ENCODE measurements around the gene ARPP21. TPM values are rescaled to one million over a fixed set of nuclear protein-coding genes. Genes with fewer than 3 reads are reported as not detected.

The ARPP21 gene
- total and polyA plus RNA-seq, 2 donors (not counting 3 experiments of a cell fraction or from before 2014, with no cell fraction given): not detected

DNA sequence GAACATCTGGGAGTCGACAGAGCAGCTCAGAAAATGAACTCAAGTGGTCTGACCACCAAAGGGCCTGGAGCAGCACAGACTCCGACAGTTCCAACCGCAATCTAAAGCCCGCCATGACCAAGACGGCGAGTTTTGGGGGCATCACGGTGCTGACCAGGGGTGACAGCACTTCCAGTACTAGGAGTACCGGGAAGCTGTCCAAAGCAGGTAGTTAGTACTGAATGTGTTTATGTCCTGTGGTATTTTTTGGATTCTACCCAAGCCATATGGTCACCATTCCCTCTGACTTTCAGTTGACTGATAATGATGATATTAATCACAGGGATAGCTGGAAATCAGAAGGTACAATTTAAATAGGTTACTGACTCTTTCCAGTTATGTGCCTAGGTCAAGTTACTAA lies 82.3 kb downstream of the ARPP21 start:
- intact Hi-C loops (cut with micrococcal nuclease) (no loop called here), dilution Hi-C loops (cut with MboI; ENCODE audit: extremely low pct_ligation_motif_present, low sequenced_read_pairs) (no loop called here)
- H3K79me2 ChIP-seq (ENCODE audit: control insufficient read depth, insufficient read depth, low read length): no peaks in the 10 kb centered on the region
- no peaks in the 10 kb centered on the region for H3K36me3 ChIP-seq (ENCODE audit: control insufficient read depth in 2 of 2, extremely low read depth in 1 of 2, insufficient read depth in 2 of 2, low read length in 2 of 2)
- H3K9me1 ChIP-seq (replicated peaks; ENCODE audit: control insufficient read depth, extremely low read depth, insufficient read depth, low read length): no peaks in the 10 kb centered on the region
- FAIRE-seq (no peak), DNase-seq (ENCODE audit: low read depth, low spot score) (no peak)
- no peaks in the 10 kb centered on the region for H4K20me1 ChIP-seq (replicated peaks; ENCODE audit: control insufficient read depth, extremely low read depth, insufficient read depth, low read length)
- ChIA-PET CTCF (no interaction called here), POLR2A (no interaction called here)
- H3K4me1 ChIP-seq (ENCODE audit: control insufficient read depth, extremely low read depth, insufficient read depth, low read length): no peaks in the 10 kb centered on the region
- peaks cover 0 to 2% of the 10 kb centered on the region in 2 experiments for H3K27me3 ChIP-seq (ENCODE audit: control insufficient read depth in 2 of 2, insufficient read depth in 2 of 2, low read length in 2 of 2)
- H3K9me3 ChIP-seq (replicated peaks; ENCODE audit: control insufficient read depth, insufficient read depth, low read length): no peaks in the 10 kb centered on the region
- no peak overlapping the region for H3K27ac ChIP-seq (ENCODE audit: insufficient read depth, low read depth, low read length)
- BruUV-seq (replicated peaks): no TSS peak
- no peak overlapping the region for H3K4me2 ChIP-seq (ENCODE audit: insufficient read depth, low read length)
- no peak overlapping the region for H2AFZ ChIP-seq (ENCODE audit: low read depth, low read length)
- no peak overlapping the region for H3K4me3 ChIP-seq (replicated peaks in 1 of 3; ENCODE audit: insufficient read depth in 1 of 3, low read depth in 1 of 3, low read length in 3 of 3)
- no peak overlapping the region for H3K9ac ChIP-seq (replicated peaks; ENCODE audit: extremely low read depth, insufficient read depth, low read length)
- TF ChIP-seq POLR2A (IDR thresholded peaks at IDR 0.05; ENCODE audit: low read depth, low read length) (no peak), FOS (IDR thresholded peaks at IDR 0.05; ENCODE audit: borderline replicate concordance, insufficient read depth, low read length) (no peak), JUN (IDR thresholded peaks at IDR 0.05; ENCODE audit: borderline replicate concordance, insufficient read depth, insufficient read length, low read depth) (no peak), POLR2AphosphoS5 (IDR thresholded peaks at IDR 0.05; ENCODE audit: insufficient read depth, low read depth, low read length) (no peak), GATA2 (IDR thresholded peaks at IDR 0.05; ENCODE audit: insufficient read depth, insufficient read length, low read depth, low read length) (no peak), EZH2 (IDR thresholded peaks at IDR 0.05; ENCODE audit: borderline replicate concordance, low read depth, low read length, severe bottlenecking) (no peak), MYC (IDR thresholded peaks at IDR 0.05; ENCODE audit: low read depth, low read length) (no peak)
- TF ChIP-seq, protein P1, sequence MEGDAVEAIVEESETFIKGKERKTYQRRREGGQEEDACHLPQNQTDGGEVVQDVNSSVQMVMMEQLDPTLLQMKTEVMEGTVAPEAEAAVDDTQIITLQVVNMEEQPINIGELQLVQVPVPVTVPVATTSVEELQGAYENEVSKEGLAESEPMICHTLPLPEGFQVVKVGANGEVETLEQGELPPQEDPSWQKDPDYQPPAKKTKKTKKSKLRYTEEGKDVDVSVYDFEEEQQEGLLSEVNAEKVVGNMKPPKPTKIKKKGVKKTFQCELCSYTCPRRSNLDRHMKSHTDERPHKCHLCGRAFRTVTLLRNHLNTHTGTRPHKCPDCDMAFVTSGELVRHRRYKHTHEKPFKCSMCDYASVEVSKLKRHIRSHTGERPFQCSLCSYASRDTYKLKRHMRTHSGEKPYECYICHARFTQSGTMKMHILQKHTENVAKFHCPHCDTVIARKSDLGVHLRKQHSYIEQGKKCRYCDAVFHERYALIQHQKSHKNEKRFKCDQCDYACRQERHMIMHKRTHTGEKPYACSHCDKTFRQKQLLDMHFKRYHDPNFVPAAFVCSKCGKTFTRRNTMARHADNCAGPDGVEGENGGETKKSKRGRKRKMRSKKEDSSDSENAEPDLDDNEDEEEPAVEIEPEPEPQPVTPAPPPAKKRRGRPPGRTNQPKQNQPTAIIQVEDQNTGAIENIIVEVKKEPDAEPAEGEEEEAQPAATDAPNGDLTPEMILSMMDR (IDR thresholded peaks at IDR 0.05; ENCODE audit: extremely low read depth in 1 of 2, insufficient read depth in 1 of 2, low read depth in 1 of 2, low read length in 2 of 2): no peak
- TF ChIP-seq, protein P2, sequence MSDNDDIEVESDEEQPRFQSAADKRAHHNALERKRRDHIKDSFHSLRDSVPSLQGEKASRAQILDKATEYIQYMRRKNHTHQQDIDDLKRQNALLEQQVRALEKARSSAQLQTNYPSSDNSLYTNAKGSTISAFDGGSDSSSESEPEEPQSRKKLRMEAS (IDR thresholded peaks at IDR 0.05; ENCODE audit: insufficient read depth, insufficient read length): no peak

Data from endothelial cell of umbilical vein (primary cell).